ENCODE data around the gene PITHD1. TPM values are rescaled to one million over a fixed set of nuclear protein-coding genes. Genes with fewer than 3 reads are reported as not detected.

The PITHD1 gene
- total RNA-seq, 4 donors from 2014 or later: 36.7 to 40.6 (median 38.9) TPM

DNA sequence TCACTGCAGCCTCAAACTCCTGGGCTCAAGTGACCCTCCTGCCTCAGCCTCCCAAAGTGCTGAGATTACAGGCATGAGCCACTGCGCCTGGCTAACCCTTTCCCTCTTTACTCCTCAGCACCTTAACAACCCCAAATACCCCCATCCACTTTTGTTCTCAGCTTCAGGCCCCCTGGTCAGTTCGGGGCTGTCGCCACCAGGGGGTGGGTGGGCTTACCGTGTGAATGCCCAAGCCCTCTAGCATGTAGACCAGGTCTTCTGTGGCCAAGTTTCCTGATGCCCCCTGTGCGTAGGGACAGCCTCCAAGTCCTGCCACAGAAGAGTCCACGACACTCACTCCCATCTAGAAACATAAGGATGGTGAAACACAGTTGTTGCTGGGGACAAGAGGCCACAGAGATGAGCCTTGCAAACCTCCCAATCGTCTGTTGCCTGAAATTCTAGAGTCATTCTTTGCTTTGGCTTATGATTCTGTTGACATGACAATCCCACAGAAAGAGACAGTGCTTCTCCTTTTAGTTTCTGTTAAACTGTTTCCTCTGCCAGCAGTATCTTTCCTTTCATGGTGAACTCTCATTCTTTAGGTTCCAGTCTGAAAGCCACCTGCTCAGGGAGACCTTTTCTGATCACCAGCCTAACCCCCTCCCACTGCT is 26.1 kb downstream of the PITHD1 start:
- no peak overlapping the region for H3K4me3 ChIP-seq
- no peaks in the 10 kb centered on the region for H3K9me3 ChIP-seq
- H3K36me3 ChIP-seq: peaks cover 0 to 6% (median 0%) of the 10 kb centered on the region in 4 donors
- no peak for DNase-seq
- H3K27ac ChIP-seq: no peak overlapping the region
- peaks cover 12 to 15% (median 15%) of the 10 kb centered on the region in 4 donors for H3K4me1 ChIP-seq
- in situ Hi-C loops (cut with MboI; ENCODE audit: low pct_ligation_motif_present in 1 of 4, low pct_unique_long_range_greater_than_20kb in 1 of 4, low sequenced_read_pairs in 3 of 4) (loop anchor here in 2 of 4 donors (10.0 to 25.0 kb wide), 2 partner anchors 60 to 108 kb away; partner anchors contain the start of genes CNR2 (in 1 of the 2) and FUCA1 (in 1 of the 2)), intact Hi-C loops (cut with DNase I; ENCODE audit: low total_unique reads) (loop anchor here (10.0 kb wide), 1 partner anchor 60 kb away; the partner anchor contains the start of gene FUCA1)
- no peak for TF ChIP-seq POLR2AphosphoS5 (IDR thresholded peaks at IDR 0.05)
- no peak for TF ChIP-seq EP300 (IDR thresholded peaks at IDR 0.05; ENCODE audit: low read depth)
- no peak for TF ChIP-seq POLR2A (IDR thresholded peaks at IDR 0.05)
- TF ChIP-seq, protein P1, sequence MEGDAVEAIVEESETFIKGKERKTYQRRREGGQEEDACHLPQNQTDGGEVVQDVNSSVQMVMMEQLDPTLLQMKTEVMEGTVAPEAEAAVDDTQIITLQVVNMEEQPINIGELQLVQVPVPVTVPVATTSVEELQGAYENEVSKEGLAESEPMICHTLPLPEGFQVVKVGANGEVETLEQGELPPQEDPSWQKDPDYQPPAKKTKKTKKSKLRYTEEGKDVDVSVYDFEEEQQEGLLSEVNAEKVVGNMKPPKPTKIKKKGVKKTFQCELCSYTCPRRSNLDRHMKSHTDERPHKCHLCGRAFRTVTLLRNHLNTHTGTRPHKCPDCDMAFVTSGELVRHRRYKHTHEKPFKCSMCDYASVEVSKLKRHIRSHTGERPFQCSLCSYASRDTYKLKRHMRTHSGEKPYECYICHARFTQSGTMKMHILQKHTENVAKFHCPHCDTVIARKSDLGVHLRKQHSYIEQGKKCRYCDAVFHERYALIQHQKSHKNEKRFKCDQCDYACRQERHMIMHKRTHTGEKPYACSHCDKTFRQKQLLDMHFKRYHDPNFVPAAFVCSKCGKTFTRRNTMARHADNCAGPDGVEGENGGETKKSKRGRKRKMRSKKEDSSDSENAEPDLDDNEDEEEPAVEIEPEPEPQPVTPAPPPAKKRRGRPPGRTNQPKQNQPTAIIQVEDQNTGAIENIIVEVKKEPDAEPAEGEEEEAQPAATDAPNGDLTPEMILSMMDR (IDR thresholded peaks at IDR 0.05): no peak
- 68% methylated on average over 7 of the region's 7 CpGs; no CpG with 5 or more reads in 1 of the 2 donors for WGBS, 2 donors (ENCODE audit: low coverage in 1 of 2)
- H3K27me3 ChIP-seq: no peaks in the 10 kb centered on the region

- H3K27ac ChIP-seq: no peak overlapping the region
- peaks cover 0 to 6% (median 0%) of the 10 kb centered on the region in 4 donors for H3K36me3 ChIP-seq
- H3K9me3 ChIP-seq: no peaks in the 10 kb centered on the region
- 96% methylated on average over 2 of the region's 2 CpGs; no CpG with 5 or more reads in 1 of the 2 donors for WGBS, 2 donors (ENCODE audit: low coverage in 1 of 2)
- intact Hi-C loops (cut with DNase I; ENCODE audit: low total_unique reads): loop anchor here (10.0 kb wide), 1 partner anchor 60 kb away; the partner anchor contains the start of gene FUCA1
- peaks cover 9 to 16% (median 14%) of the 10 kb centered on the region in 4 donors for H3K4me1 ChIP-seq
- no peak overlapping the region for H3K4me3 ChIP-seq
- no peaks in the 10 kb centered on the region for H3K27me3 ChIP-seq
- no peak for DNase-seq
- in situ Hi-C loops (cut with MboI; ENCODE audit: low pct_ligation_motif_present in 1 of 4, low pct_unique_long_range_greater_than_20kb in 1 of 4, low sequenced_read_pairs in 3 of 4): loop anchor here in 2 of 4 donors (10.0 to 25.0 kb wide), 2 partner anchors 60 to 107 kb away; partner anchors contain the start of genes CNR2 (in 1 of the 2) and FUCA1 (in 1 of the 2)
- TF ChIP-seq, protein P1 (IDR thresholded peaks at IDR 0.05): no peak
- TF ChIP-seq POLR2A (IDR thresholded peaks at IDR 0.05): no peak
- no peak for TF ChIP-seq POLR2AphosphoS5 (IDR thresholded peaks at IDR 0.05)
- TF ChIP-seq EP300 (IDR thresholded peaks at IDR 0.05; ENCODE audit: low read depth): no peak
These were observed 26.8 kb downstream of the PITHD1 start for GRCh38 chr1:23805025-23805424.

- Histone ChIP-seq H3K27ac (no peak overlapping the region), H3K36me3 (peaks cover 0 to 6% (median 0%) of the 10 kb centered on the region in 4 donors), H3K4me1 (peaks cover 11 to 24% (median 22%) of the 10 kb centered on the region in 4 donors), H3K4me3 (no peak overlapping the region), H3K9me3 (no peaks in the 10 kb centered on the region), H3K27me3 (no peaks in the 10 kb centered on the region)
- intact Hi-C loops (cut with DNase I; ENCODE audit: low total_unique reads): loop anchor here (10.0 kb wide), 1 partner anchor 59 kb away; the partner anchor contains the start of gene FUCA1
- in situ Hi-C loops (cut with MboI; ENCODE audit: low pct_ligation_motif_present in 1 of 4, low pct_unique_long_range_greater_than_20kb in 1 of 4, low sequenced_read_pairs in 3 of 4): loop anchor here in 2 of 4 donors (10.0 to 25.0 kb wide), 2 partner anchors 59 to 106 kb away; partner anchors contain the start of genes CNR2 (in 1 of the 2) and FUCA1 (in 1 of the 2)
- WGBS, 2 donors (ENCODE audit: low coverage in 1 of 2): 77 to 80% methylated on average over 1 to 6 of the region's 6 CpGs
- no peak for TF ChIP-seq POLR2AphosphoS5 (IDR thresholded peaks at IDR 0.05)
- TF ChIP-seq EP300 (IDR thresholded peaks at IDR 0.05; ENCODE audit: low read depth): no peak
- no peak for TF ChIP-seq POLR2A (IDR thresholded peaks at IDR 0.05)
- TF ChIP-seq, protein P1 (IDR thresholded peaks at IDR 0.05): no peak
- no peak for DNase-seq
These were observed 28.1 kb downstream of the PITHD1 start for GRCh38 chr1:23806280-23806679.

DNA sequence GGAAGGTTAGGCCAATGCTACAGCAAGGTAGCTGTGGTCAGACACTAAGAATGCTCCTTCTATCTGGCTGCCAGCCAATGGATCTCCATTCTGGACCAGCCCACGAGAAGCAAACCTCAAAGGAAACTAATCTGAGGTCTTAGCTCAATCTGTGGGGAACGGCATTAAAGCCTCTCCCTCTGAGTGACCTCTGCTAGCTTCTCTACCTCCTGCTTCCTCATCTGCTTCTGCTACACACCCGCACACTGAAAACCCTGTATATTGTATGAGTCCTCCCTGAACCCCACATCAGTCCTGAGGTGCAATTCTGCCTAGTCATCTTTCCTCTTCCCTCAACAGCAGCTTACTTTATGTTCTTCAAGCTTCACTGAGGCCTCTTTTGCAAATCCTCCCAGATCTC is 29.2 kb downstream of the PITHD1 start:
- 60 to 75% methylated on average over 2 to 3 of the region's 3 CpGs for WGBS, 2 donors (ENCODE audit: low coverage in 1 of 2)
- no peak for DNase-seq
- Histone ChIP-seq H3K4me1 (peaks cover 5 to 19% (median 18%) of the 10 kb centered on the region in 4 donors), H3K9me3 (no peaks in the 10 kb centered on the region), H3K36me3 (peaks cover 0 to 6% (median 0%) of the 10 kb centered on the region in 4 donors), H3K4me3 (no peak overlapping the region), H3K27me3 (no peaks in the 10 kb centered on the region), H3K27ac (no peak overlapping the region)
- intact Hi-C loops (cut with DNase I; ENCODE audit: low total_unique reads): loop anchor here (10.0 kb wide), 1 partner anchor 57 kb away; the partner anchor contains the start of gene FUCA1
- TF ChIP-seq POLR2AphosphoS5 (IDR thresholded peaks at IDR 0.05): no peak
- TF ChIP-seq, protein P1 (IDR thresholded peaks at IDR 0.05): no peak
- no peak for TF ChIP-seq EP300 (IDR thresholded peaks at IDR 0.05; ENCODE audit: low read depth)
- no peak for TF ChIP-seq POLR2A (IDR thresholded peaks at IDR 0.05)
- in situ Hi-C loops (cut with MboI; ENCODE audit: low pct_ligation_motif_present in 1 of 4, low pct_unique_long_range_greater_than_20kb in 1 of 4, low sequenced_read_pairs in 3 of 4): loop anchor here in 2 of 4 donors (10.0 to 25.0 kb wide), 2 partner anchors 57 to 105 kb away; partner anchors contain the start of genes CNR2 (in 1 of the 2) and FUCA1 (in 1 of the 2)
